NCI-H2227 treated with DMSO at 0.1 percent for 48 hours (cell line): ENCODE measurements around the gene CRABP1.

Experiments used
- DNase-seq: peaks from one replicate; lab custom pipeline; 2025; lab: John Stamatoyannopoulos, UW

CRABP1 gene

DNA sequence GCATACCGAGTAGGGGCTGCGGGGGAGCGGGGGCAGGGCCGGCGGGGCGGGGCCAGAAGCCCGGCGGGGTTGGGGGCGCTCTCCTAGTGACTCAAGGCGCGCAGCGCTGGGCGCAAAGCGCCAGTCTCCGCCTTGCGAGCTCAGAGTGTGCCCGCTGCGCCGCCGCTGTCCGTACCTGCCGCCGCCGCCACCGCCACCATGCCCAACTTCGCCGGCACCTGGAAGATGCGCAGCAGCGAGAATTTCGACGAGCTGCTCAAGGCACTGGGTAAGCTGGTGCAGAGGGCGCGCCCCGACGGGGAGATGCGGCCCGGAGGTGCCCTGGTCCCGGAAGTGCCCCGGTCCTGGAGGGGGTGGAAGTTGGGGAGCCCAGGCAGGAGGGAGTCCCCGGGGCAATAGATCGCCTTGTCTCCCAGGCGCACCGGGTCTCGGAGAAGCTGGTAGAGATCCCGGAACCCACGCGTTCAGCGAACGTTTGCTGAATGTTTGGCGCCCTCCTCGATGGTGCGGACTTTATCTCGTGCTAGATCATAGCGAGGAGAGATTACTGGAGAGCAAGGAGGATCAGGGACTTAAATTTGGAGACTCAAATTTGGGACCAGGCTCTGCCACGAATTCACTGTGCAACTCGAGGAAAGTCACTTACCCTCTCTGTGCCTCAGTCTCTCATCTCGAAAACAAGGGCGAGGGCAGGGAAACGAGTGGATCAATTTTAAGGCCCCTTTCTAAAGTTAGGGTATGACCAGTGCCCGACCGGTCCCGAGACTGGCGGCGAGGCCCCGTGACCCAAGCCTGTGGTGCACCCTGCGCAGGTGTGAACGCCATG, at the start of gene CRABP1:
TSS of gene CRABP1 (plus strand) at position 123 of the 826 bp plus-strand sequence. CDS start at position 199, 76 bp downstream.
- no peak for DNase-seq

GRCh38 chr15:78291052-78291451, 49.1 kb upstream of the CRABP1 start:
- no peak for DNase-seq

DNA sequence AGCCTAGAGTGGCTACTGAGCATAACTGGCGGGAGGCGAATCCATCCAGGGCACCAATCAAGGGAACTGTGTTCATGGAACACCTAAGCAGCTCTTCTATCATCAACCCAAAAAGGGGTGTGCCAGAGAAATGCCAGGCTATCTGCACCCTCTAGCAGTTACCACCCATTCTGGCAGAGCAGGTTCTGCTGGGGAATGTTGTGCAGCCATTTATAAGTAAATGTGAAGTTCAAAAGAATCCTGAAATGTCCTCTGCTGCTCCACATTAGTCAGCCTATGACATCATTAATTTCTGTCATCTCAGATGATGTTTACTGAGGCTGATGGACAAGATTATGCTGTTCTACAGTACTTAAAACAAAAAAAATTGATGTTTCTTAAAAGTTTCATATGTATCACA, 48.5 kb upstream of the CRABP1 start:
- DNase-seq = no peak

GRCh38 chr15:78292219-78292618, 47.9 kb upstream of the CRABP1 start:
- no peak for DNase-seq

DNA sequence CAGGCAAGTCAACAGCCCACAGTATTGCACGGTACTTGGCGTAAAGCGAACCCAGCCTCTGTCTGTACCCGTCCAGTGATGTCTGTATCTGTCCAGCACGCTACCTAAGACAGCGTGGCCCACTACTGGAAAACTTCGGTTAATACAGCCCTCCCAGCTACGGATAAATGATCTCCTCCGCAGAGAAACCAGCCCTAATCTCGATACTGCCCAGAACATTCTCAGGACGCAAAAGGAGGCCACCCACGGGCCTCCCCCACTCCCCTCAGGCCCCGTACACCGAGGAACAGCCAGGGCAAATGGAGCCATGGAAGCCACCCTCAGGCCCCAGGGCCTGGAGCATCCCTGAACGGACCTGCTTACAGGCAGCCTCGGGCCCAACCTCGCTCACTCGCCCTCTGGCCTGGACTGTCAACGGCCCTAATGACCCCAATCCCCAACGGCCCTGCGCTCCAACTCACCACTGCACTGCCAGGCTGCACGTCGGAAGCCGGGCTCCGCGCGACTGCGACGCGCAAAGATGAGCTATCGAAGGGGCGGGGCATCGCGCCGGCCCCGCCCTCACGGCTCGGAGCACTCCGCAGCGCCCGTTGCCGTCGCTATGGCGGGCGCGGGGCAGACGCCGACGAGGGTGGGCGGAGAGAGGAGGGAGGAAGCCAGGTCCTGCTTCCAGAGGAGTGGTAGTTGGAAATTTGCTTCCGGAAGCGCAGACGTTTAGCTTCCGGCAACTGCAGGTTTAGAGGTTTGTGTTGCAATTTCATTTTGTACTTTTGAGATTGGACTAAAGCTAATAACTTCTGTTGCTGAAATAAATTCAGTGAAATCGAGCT, 40.8 kb upstream of the CRABP1 start, which contains the start of gene SKIC8:
TSS of gene SKIC8 (minus strand) at position 509 of the 830 bp plus-strand sequence. CDS start 3,923 bp downstream, outside the sequence.
- DNase-seq = peak; percentile 89

DNA sequence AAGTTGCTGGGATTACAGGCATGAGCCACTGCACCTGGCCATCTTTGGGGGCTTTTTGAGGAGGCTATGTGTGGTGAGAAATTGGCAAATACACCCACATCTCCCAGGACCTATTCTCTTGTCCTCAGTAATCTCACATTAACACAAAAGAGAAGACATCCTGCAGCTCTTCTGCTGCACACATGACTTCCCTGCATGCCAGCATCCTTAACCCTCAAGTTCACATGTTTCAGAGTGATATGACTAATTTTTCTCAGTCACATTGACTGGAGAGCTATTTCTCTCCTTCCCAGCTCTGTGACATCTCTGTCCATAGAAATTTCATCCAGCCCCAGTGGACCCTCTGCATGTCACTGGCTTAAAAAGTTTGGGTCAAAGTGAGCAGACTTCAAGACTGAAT, 38.8 kb upstream of the CRABP1 start:
- no peak for DNase-seq

- no peak for DNase-seq
Observed at GRCh38 chr15:78301828-78302227, 38.3 kb upstream of the CRABP1 start.

GRCh38 chr15:78302579-78303312, 37.4 kb upstream of the CRABP1 start:
- no peak for DNase-seq

- no peak for DNase-seq
Observed at GRCh38 chr15:78304216-78305066, 35.7 kb upstream of the CRABP1 start.

- no peak for DNase-seq
Observed at GRCh38 chr15:78306176-78306774, 33.9 kb upstream of the CRABP1 start.

DNA sequence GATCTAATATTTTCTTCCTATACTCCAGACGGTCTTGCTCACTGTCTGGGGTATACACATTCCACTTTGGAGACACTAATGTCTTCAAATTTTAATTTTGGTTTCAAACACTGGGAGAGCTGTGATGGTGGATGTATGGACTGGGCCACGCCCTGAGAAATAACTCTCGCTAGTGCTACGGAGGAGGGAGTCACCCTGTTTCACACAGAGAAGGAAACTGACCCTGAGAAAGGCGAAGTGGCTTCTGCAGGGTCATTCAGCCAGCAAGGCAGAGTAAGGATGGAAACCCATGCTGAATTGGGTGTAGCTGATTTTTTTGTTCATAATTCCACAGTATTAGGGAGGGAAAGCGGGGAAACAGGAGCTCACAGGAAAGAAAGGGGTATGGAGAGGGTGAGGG, 32.2 kb upstream of the CRABP1 start:
- no peak for DNase-seq

DNA sequence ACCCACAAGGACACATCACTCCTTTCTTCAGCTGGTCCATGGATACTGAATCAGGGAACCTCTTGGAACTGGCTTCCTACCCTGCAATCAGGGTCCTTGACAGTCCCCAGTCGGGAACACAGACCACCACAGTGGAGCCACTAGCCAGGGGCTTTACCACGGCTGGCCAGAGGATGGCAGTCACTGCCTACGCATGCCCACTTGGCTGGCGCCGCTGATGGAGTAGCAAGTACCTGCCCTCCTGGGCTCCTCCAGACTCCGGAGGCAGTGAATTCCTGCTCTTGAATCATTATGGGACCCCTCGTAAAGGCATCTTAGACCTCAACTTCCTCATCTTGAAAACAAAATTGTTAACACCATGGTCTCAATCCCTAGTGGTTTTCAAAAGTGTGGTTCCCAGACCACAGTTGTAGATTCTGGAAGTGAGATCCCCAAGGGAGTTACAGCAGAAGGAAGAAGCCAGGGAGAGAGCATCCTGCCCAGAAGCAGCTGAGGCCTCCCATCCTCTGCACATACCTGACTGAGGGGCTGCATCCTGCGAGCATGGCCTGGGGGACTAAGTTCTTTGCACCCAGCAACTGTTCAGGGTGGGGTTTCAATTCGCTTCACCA, 31.6 kb upstream of the CRABP1 start:
- peak; percentile 43 for DNase-seq

DNA sequence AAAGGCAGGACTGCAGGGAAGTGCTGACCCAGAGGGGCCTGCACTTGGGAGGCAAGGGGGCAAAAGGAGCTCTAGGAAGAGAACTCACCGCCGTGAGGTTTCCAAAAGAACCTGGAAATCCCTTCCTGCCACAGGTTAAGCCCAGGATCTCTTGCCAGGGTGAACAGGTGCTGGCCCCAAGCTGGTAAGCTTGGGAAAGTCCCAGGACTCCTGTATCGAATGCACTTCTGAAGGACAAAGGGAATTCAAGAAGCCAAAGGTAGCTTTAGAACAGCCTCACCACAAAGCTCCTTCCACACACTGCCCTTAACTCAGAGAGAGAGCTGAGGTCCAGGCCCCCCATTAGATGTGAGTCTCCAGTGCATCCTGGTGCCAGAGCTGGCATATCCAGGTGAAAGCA, 28.9 kb upstream of the CRABP1 start:
- no peak for DNase-seq

DNA sequence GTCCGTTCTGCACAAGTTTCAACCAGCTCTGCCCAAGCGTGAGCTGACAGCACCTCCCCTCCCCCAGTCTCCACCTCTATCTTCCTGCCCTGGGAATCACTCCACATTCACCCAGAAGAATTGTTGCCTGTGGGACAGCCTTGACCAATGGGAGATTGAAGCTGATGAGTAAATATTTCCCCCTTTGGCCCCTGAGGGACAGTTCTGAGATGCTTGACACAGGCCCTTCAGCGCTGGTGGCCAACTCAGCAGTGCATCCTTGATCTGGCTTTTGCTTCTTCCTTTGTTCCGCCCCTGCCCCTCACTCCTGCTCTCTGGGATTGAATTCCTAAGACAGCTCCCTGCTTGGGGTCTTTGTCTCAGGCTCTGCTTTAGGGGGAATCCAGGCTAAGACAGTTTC, 27.6 kb upstream of the CRABP1 start:
- DNase-seq = no peak

GRCh38 chr15:78312957-78313356, 27.2 kb upstream of the CRABP1 start:
- DNase-seq = no peak

- no peak for DNase-seq
Observed at GRCh38 chr15:78313383-78313782, 26.8 kb upstream of the CRABP1 start.

DNA sequence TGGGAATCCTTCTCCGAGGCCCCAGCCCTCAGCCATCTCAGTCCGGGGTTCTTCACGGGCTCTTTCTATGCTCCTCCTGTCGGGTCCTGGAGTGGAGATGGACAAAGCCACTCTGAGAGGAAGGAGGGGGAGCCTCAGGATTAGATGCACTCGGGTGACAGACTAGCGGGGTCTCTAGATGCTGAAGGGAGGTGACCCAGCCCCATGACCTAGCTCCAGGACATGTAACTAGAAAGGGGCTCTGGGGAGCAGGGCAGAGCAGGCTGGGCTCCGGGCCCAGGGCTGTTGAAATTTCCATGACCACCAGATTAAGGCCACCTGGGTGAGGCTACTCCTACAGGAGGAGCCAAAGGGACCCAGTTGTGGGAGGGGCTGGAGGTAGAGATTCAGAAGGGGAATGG, 26.0 kb upstream of the CRABP1 start:
- DNase-seq = no peak

- DNase-seq = no peak
Observed at GRCh38 chr15:78315686-78316282, 24.4 kb upstream of the CRABP1 start.

GRCh38 chr15:78316283-78317083, 23.7 kb upstream of the CRABP1 start:
- DNase-seq = no peak
